Stimulated activated CD8-positive, alpha-beta memory T cell treated with anti-CD3 and anti-CD28 coated beads, Interleukin-15, amount 100 ng/mL, for 24 hours (primary cell): ENCODE results near the gene ITGA11.

ENCODE experiments used
- DNase-seq: peaks from one replicate; pipeline ENCODE4 v3.0.0-alpha.2; 2020; ENCODE audit warnings: low read depth

ITGA11 gene

DNA sequence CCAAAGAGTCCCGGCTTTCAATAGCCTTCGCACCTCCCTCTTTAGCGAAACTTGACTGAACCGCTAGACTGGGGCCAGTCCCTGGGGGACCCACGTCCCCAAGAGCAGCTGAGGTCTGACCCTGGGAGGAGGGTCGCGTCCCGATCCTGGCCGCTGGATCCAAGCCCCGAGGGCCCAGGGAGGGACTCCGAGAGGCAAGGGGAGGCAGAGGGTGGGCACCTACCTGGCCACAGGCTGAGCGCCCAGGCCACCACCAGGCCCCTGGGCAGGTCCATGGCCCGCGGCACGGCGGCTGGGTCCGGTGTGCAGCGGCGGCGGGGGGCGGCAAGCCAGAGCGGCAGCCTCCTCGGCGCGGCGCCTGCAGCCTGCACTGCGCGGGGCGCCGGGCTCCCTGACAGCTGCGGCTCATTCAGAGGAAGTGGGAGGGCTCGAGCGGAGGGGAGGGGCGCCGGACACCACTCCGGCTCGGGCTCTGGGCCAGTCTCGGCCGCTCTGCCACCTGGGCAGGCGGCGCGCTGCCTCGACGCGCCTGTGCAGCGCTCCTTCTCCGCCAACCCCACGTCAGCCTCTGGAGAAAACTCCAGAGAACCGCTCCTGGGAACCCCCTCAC is at the start of gene ITGA11:
Gene ITGA11 (minus strand): TSS at position 372 of the 610 bp plus-strand sequence. CDS start 97 bp downstream, at position 275.
- no peak for DNase-seq

- DNase-seq, result no peak
Observed at GRCh38 chr15:68481321-68481720, 49.4 kb upstream of the ITGA11 start.

GRCh38 chr15:68480296-68480695 is 48.3 kb upstream of the ITGA11 start:
- DNase-seq, result no peak

- no peak for DNase-seq
Observed at GRCh38 chr15:68479870-68480269, 47.9 kb upstream of the ITGA11 start.

DNA sequence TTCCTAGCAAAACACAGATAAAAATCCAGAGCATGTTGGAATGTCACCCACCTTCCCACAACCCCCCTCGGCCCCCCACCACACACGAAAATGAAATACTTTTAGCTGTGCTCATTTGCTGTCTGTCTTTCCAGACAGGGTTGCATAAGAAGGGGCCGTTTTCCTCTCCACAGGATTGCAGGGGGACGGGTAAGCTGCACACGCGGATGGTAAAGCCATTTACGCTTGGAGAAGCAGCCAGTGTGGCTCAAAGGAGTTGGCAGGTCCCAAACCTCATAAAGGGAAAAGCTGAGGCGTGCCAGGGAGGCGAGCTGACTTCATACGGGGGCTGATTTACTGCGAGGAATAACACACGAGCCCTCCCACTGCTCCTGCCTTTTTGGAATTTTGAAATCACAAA is 47.4 kb upstream of the ITGA11 start:
- no peak for DNase-seq

DNA sequence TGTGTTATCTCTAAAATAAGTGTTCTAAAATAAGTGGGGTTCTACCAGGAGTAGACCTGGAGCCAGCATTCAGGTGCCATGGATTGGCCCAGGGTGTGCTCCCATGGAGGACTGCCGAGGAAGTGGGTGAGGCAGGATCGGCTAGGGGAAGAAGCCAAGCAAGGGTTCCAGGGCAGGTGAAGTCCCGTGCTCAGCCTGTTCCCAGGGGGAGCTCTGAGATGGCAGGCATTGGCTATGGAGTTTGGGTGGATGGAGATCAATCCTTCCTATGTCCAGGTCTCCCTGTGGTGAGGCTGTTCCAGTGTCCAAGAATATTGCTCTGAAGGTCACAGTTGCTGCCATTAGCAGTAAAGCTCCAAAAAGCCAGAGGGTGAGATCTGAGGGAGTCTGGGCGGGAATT is 46.9 kb upstream of the ITGA11 start:
- DNase-seq, result no peak

DNA sequence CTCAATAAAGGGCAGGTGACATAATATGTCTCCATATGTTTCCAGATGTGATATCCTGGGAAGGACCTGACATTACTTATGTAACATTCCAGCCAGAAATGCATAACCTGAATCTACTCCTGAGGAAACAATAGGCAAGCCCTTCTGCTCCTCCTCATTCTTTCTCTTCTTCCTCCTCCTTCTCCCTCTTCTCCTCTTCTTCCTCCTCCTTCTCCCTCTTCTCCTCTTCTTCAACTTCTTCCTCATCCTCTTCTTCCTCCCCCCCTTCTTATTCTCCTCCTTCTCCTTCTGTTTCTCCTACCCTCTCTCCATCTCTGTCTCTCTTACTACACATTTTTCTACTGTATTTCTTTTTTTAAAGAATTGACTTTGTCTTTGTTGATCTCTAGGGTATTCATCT is 43.5 kb upstream of the ITGA11 start:
- no peak for DNase-seq

DNA sequence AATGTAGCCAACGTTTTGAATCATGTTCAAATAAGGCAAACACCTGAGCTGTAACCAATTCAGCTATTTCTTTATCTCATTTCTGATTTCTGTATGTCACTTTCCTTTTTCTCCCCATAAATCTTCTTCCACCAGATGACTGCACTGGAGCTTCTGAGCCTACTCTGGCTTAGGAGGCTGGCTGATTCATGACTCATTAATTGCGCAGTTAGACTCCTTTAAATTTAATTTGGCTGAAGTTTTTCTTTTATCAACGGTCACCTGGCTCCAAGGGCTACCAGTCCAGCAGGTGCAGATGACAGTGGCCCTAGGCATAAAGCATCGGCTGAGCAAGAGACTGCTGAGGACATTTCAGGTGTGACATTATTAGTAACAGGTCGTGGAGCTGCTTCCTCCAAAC is 39.6 kb upstream of the ITGA11 start:
- DNase-seq, result no peak

- DNase-seq, result no peak
Observed at GRCh38 chr15:68470976-68471375, 39.0 kb upstream of the ITGA11 start.

- no peak for DNase-seq
Observed at GRCh38 chr15:68470049-68470742, 38.2 kb upstream of the ITGA11 start.

- DNase-seq, result no peak
Observed at GRCh38 chr15:68469162-68470048, 37.4 kb upstream of the ITGA11 start.

GRCh38 chr15:68466876-68467275 is 34.9 kb upstream of the ITGA11 start:
- DNase-seq, result no peak

DNA sequence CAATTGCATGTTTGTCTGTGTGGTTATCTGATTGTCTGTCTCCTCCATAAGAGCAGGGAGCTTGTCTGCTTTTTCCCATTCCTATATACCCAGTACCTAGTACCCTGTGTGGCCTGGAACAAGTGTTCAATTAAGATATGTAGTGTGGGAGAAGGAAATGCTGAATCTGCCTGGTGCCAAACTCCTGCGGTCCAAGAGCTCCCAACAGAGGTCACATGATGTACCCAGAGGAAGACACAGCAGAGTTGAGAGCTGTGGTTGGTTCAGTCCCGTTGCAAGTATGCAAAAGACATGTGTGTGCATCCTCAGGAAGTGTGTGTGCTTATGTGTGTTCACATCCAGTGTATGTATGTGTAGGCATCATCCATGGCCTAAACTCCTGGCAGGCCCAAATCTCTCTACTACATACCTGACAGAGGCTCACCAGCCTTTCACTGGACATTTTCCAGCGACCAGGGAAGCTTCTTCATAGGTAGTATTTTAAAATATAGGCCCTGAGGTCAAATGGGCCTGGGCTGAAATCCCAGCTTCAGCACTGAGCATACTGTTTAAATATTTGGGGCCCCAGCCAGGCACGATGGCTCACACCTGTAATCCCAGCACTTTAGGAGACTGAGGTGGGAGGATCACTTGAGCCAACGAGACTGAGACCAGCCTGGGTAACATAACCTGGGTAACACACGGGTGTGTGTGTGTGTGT is 34.0 kb upstream of the ITGA11 start:
- DNase-seq, result no peak

- DNase-seq, result no peak
Observed at GRCh38 chr15:68464448-68465090, 32.6 kb upstream of the ITGA11 start.

- DNase-seq, result no peak
Observed at GRCh38 chr15:68463996-68464395, 32.0 kb upstream of the ITGA11 start.

GRCh38 chr15:68463444-68463843 is 31.5 kb upstream of the ITGA11 start:
- no peak for DNase-seq

- no peak for DNase-seq
Observed at GRCh38 chr15:68460166-68460565, 28.2 kb upstream of the ITGA11 start.

DNA sequence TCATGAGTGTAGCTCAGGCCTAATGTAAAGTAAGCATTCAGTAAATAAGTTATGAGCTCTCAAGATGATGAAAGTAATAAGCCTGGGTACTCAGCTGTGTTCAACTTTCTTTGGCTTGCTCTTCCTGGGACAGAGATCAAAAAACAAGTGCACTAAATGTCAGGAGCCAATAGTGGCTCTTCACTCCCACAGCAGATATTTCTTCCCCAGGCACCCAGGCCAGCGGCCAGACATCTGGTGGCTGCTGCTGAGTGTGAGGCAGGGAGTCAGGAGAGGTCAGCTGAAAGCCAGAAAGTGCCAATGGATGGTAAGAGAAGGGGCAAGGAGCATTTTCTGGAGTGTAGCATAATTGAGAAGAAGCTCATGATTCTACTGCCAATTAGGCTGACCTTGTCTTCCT is 18.2 kb upstream of the ITGA11 start:
- no peak for DNase-seq

DNA sequence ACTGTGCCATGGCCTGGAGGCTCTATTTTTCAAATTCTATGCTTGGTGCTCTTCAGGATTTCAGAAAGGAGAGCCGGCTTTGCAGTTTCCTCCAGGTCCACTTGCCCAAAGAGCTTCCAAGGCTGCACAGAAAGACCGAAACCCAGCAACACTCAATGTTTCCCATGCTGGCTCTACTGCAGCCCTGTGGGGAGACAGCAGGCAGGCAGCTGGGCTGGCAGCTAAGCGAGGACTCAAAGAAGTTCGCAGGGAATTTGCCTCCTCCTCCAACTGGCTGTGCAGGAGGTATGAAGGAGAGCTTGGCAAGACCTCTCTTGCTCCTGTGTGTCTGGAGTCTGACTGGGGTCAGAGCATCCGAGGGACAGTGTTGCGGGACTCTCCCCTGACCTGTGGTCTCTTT is 17.4 kb upstream of the ITGA11 start:
- DNase-seq, result no peak

DNA sequence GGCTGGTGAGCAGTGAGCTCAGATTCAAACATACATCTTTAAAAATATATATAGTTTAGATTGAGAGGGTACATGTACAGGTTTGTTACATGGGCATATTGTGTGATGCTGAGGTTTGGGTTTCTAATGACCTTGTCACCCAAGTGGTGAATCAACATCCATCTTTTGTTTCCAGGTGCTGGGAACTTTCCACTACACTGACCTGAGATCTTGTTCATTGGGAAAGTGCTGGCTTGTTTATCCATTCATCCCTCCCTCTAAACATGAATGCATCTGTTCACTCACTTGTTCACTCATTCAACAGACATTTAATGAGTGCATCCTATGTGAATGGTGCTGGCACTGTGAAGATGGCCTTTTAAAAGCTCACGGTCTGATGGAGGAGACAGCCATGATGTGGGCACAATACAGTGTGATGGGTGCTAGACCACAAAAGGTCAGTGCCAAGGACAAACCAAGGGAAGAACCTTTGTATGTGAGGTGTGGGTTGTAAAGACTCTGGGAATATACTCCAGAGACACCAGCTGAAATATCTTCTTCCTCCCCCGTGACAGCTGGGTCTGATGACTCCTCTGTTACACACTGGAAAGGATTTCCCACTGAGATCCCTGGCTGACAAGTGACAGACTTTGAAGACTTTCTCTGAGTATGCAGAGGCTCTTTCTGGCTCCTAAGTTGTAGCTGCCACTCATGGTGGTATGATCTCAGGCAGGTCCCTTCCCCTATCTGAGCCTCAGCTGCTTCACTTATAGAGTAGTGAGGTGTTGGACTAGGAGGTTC is 16.2 kb upstream of the ITGA11 start:
- no peak for DNase-seq

DNA sequence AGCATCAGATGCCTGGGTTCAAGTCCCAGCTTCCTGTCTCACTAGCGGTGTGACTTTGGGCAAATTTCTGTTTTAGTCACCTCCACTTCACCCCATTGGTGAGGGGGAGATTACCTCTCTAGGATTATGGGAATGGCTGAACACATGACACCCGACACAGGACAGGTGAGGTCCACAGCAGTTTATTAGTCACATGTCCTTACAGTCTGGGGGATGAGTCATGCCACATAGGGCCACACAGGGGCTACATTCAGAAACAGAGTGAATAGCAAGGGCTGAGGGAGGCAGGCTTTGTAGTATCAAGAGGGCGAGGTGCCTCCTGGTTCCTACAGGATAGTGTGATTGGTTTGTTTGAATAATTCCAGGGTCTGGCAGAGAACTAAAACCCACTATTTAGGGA is 15.2 kb upstream of the ITGA11 start:
- no peak for DNase-seq
